ENCODE measurements around the gene NOP9. TPM values are rescaled to one million over a fixed set of nuclear protein-coding genes. Genes with fewer than 3 reads are reported as not detected.

Gene NOP9
- total RNA-seq, 4 donors from 2014 or later, result 13.9 to 22.2 (median 17.8) TPM

- DNase-seq (ENCODE audit: low spot score) (no peak), ATAC-seq (ENCODE audit: low FRiP score) (no peak)
- TF ChIP-seq CTCF (IDR thresholded peaks at IDR 0.05), result no peak
Observed at GRCh38 chr14:24335461-24336171, 36.0 kb downstream of the NOP9 start.

- DNase-seq (ENCODE audit: low spot score), result no peak
- no peak for ATAC-seq (ENCODE audit: low FRiP score)
- no peak for TF ChIP-seq CTCF (IDR thresholded peaks at IDR 0.05)
Observed at GRCh38 chr14:24337144-24337823, 37.6 kb downstream of the NOP9 start.

GRCh38 chr14:24337824-24338175 is 38.1 kb downstream of the NOP9 start:
- ATAC-seq (ENCODE audit: low FRiP score), result no peak
- no peak for DNase-seq (ENCODE audit: low spot score)

GRCh38 chr14:24338843-24339242 is 39.2 kb downstream of the NOP9 start:
- no peak for ATAC-seq (ENCODE audit: low FRiP score)
- no peak for DNase-seq (ENCODE audit: low spot score)
- TF ChIP-seq CTCF (IDR thresholded peaks at IDR 0.05), result no peak

More at GRCh38 chr14:24337824-24338175, 38.1 kb downstream of the NOP9 start:
- TF ChIP-seq CTCF (IDR thresholded peaks at IDR 0.05), result no peak

- ATAC-seq (ENCODE audit: low FRiP score), result peak; percentile 57
- no peak for DNase-seq (ENCODE audit: low spot score)
- no peak for TF ChIP-seq CTCF (IDR thresholded peaks at IDR 0.05)
Observed at GRCh38 chr14:24339284-24340151, 39.9 kb downstream of the NOP9 start, which contains the start of gene RIPK3. Gene RIPK3, minus strand, starts transcription at chr14:24339991. Its CDS starts 165 bp downstream, at chr14:24339826.

- no peak for DNase-seq (ENCODE audit: low spot score)
- ATAC-seq (ENCODE audit: low FRiP score), result no peak
- no peak for TF ChIP-seq CTCF (IDR thresholded peaks at IDR 0.05)
Observed at GRCh38 chr14:24340606-24341005, 41.0 kb downstream of the NOP9 start.

Measured in omental fat pad (tissue), 4 donors.